NCI-H748 treated with DMSO at 0.1 percent for 48 hours (cell line): ENCODE measurements around the gene CWC22.
"Not testable (repeated sequence)": the region's sequence is repeated elsewhere in the genome, so short reads cannot be mapped to it uniquely, and the experiment has no call there.

Experiments
- DNase-seq: peaks from one replicate; lab custom pipeline; 2025; lab: John Stamatoyannopoulos, UW

The CWC22 gene

DNA sequence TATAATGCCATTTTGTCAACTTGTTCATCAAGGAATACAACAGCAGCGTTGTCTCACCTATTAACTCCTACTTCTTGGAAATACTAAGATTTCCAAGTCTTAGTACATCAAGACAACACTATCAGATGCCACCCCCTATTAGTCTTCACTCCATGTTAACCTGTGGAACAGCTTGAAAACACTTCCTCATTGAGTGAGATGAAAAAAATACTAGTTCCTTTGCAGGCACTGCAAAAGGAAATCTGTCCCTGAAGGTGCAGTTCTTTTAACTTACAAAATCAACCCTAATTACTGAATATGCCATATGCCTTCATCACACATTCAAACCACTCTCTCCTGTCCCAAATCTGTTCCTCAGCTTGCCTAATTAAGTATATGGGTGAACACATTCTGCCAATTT lies 4.0 kb downstream of the CWC22 start:
- no peak for DNase-seq

DNA sequence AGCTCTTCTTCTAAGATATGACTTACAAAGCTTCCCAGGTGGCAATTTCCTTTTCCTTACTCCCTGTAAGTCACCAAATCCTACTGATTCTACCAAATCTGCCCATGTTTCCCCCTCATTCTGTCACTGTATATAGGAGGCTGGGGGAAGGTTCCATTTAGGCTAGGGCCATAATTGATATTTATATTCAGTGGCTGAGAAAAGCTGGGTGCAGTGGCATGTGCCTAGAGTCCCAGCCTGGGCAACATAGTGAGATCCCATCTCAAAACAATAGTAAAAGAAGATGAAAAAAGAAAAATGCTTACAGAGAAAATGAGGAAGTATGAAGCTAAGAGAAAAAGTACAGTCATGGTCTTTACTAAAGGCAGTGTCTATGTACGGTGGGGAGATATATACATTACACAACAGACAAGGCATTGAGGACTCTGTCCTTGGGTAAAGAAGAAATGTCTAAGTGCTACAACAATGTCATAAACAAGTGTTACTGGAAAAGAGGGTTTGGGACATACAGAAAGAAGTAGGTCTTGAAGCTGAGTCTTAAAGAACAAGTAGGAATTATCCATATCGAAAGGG lies 4.8 kb downstream of the CWC22 start:
- DNase-seq, result no peak

- no peak for DNase-seq
These were observed 5.4 kb downstream of the CWC22 start for GRCh38 chr2:180001726-180002125.

DNA sequence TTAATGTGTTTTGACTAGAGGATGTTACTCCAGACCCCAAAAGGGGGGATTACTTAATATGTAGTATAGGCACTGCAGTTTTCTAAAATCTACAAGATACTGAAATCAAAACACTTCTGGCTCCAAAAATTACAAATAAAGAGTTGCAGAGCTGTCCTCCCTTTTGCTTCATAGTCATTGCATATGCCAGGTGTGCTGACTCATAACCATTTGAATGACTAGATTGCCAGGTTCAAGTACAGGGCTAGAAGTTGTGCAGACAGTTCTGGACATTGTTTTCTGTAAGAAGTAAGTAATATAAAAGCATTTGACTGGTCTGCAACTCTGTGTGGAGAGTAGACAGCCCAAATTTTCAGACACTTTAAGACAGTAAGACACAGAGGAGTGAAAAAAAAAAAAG lies 6.7 kb downstream of the CWC22 start:
- no peak for DNase-seq

DNA sequence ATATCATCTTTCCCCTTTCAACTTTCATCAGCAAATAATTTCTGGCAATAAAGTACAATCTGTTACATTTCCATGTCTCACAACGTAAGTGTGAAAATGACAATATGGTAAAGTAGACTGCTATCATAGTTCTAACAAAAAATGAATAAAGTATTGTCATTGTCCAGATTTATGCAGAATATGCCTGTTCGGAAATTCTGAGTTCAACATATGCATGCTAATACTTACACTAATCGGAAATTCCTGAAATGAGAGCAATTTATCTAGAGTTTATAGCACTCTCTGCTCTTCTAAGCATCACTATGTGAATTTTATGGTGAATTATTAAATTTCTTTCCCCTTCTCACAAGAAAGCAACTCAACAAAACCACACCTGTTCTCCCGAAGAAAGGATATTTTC lies 8.1 kb downstream of the CWC22 start:
- no peak for DNase-seq

DNA sequence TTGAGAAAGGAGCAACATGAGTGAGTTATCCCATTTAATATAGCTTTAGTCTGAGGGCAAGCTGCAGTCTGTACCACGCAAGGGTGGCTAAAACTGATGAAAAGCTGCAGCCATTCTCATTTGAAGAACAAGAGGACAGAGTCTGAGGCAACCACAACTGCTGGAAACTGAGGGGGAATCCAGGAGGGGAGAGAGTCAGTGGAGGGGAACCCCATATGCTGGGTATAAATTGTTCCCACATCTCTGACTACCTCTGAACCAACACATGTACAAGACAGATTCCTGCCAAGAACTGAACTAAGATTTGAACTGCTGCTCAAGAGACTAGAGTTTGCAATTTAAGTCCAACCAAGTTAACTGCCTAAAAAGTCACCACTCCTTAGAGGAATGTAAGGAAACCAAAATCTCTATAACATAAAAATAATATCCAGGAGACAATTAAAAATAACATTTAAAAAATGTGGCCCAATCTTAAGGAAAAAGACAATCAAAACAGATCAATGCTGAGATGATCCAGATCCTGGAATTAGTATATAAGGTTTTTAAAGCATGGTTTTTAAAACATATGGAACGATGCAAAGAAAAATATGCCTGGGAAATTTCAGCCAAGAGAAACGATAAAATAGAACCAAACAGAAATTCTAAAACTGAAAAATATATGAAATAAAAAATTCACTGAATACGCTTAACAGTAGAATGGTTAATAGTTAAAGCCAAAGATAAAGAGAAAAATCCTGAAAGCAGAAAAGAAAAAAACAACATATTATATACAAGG lies 11.2 kb downstream of the CWC22 start:
- no peak for DNase-seq

- DNase-seq, result no peak
These were observed 15.8 kb downstream of the CWC22 start for GRCh38 chr2:179991344-179991743.

GRCh38 chr2:179990676-179991317 lies 16.3 kb downstream of the CWC22 start:
- no peak for DNase-seq

DNA sequence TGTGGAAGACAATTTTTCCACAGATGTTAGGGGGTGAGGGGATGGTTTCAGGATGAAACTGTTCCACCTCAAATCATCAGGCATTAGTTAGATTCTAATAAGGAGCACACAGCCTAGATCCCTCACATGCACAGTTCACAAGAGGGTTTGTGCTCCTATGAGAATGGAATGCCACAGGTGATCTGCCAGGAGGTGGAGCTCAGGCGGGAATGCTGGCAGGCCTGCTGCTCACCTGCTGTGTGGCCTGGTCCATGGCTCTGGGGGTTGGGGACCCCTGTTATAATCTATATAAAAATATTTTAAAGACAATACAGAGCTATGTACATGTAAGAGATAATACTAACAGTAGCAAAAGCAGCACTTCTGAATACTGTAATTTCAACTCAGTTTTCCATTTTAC lies 19.2 kb downstream of the CWC22 start:
- no peak for DNase-seq

DNA sequence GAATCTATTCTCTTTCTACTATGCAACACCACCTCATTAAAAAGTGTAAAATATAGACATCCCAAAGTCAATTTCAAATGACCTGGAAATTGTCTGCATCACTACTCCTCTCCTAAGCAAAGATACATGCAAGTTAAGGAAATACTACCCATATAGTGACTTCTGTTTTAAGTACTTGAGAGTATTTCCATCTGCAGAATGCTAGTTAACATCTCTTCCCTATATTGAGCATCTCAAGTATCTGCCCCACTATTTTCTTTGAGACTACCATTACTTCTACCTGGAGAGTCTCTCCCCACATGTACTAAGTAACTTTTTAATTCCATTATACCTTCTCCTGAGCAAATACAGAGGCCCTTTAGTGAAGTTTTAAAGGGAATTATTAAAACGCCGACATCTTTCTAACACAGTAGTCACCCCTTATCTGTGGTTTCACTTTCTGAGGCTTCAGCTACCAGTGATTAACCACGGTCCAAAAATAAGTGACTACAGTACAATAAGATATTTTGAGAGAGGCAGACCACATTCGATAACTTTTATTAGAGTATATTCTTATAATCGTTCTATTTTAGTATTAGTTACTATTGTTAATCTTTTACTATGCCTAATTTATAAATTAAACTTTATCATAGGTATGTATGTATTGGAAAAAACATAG lies 21.8 kb downstream of the CWC22 start:
- DNase-seq, result no peak

DNA sequence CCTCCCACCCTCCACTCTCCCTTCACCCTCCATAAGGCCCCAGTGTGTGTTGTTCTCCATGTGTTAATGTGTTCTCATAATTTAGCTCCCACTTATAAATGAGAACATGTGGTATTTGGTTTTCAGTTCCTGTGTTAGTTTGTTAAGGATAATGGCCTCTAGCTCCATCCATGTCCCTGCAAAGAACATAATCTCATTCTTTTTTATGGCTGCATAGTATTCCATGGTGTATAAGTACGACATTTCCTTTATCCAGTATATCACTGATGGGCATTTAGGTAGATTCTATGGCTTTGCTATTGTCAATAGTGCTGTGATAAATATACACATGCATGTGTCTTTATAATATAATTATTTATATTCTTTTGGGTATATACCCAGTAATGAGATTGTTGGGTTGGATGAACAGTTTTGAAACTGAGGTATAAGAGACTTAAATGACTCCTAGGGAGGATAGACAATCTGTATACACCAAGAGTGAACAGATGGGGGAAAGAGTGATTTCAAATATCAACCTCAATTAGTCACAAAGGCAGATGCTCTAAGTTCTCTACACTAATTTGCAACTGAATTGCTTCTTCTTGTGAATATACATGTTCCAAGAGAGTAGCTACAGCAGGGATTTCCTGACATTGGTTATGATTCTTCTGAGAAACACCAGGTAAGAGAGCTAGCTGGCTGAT lies 23.7 kb downstream of the CWC22 start:
- DNase-seq, result no peak

- DNase-seq, result peak; percentile 95
These were observed 26.0 kb downstream of the CWC22 start for GRCh38 chr2:179981085-179981484.

- peak; percentile 11 for DNase-seq
These were observed 32.3 kb downstream of the CWC22 start for GRCh38 chr2:179974761-179975160.

DNA sequence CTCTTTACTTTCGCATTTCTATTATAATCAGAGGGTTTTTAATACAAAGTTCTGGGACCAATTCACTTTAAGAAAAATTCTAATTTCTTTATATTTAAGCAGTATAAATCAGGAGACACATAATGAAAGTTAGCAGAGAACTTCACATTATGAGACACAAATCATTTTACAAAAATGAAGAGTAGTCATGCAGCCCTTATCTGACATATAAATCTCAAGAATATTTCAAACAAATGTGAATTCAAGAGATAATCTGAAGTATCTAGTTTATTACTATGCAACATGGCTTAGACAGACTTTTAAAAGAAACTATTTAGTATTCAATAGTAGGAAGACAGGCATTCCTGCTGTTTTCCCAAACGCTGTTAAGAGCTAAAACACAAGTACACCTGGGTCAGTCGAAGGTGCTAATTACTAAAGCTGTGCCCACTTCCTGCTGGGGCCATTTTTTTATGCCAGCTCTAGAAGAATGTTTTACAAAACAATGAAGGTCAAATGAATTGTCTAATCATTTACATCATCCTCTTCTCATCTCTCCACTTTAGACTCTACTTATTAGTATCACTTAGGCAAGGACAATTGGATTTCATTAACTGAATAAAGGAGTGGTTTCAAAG lies 40.2 kb downstream of the CWC22 start:
- DNase-seq, result no peak

- no peak for DNase-seq
These were observed 41.5 kb downstream of the CWC22 start for GRCh38 chr2:179965291-179966258.

DNA sequence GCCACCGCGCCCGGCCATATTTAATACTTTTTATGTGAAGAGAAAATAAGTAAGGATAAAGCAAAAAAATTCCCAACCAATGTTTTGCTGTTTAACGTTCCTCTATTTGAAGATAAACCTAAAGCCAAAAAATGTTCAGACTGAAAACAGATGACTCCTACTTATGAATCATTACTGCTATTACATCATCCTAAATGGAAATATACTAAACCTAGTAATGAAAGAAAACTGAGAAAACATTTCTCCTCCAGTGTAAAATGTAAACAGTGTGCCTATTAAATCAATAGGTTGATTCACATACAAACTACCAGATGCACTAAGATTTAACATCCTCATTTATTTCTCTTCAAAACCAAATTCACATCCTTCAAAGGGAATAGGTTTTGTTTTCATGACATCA lies 43.5 kb downstream of the CWC22 start:
- no peak for DNase-seq

GRCh38 chr2:179958251-179958650 lies 48.8 kb downstream of the CWC22 start:
- not testable (repeated sequence) for DNase-seq

DNA sequence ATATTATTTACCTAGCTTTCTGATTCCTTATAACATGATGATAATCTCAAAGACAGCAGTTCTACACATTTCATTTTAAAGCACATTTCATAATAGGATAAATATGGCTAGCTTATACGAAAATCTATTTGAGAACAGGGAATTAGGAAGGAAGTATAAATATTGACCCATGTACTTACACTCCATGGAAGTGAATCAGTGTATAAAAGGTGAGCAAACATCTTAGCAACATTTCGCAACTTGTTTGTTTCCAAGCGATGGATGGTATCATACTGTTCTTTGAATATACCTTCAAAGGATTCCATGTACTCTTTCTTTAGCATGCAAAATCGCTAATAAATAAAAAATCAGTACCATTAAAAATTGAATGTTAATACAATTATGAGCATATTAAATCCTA lies 53.1 kb downstream of the CWC22 start:
- DNase-seq, result peak; percentile 84

DNA sequence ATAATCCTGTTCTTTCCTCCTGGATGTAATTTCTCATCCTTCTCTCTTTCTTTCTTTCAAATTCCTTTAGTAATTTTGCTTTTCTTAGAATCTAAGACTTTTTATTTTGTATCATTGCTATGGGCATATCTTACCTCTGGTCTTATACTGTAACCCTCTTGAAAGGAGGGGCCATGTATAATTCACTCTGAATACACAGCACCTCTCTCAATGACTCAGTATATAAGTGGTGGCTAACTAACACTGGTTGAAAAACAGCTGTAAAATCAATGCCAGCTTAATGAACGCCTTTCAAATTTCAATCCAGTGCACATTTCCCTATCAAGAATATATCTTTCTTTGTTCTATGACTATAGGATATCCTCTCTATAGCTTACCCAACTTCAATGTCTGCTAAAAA lies 53.7 kb downstream of the CWC22 start:
- DNase-seq, result peak; percentile 58

- DNase-seq, result no peak
These were observed 54.4 kb downstream of the CWC22 start for GRCh38 chr2:179952658-179953057.

DNA sequence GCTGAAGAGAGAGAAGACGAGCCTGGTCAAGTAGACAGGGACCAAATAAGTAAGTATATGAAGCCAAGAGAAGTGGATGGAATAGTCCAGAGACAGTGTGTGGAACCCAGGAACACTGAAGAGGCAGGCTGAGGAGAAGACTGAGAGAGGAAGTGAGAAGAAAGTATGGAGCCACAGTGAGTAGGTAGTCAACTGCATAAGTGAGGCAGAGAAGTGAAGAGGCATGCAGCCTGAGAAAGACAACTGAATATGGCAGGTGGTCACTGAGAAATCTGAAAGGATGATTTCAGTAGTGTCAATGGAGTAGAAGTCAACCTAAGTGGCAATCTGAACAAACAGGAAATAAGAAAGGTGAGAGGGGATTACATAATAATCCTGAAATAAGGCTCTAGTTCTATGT lies 55.4 kb downstream of the CWC22 start:
- DNase-seq, result no peak
